Astrocyte of the hippocampus (primary cell): ENCODE measurements around the gene AUH.

Source experiments
- DNase-seq: peaks from one replicate; pipeline ENCODE4 v3.0.0; 2011; ENCODE audit warnings: low read depth, low spot score

AUH gene

GRCh38 chr9:91340395-91340967, 21.2 kb downstream of the AUH start:
- DNase-seq: no peak

GRCh38 chr9:91338681-91339080, 23.0 kb downstream of the AUH start:
- no peak for DNase-seq

GRCh38 chr9:91336786-91337185, 24.9 kb downstream of the AUH start:
- DNase-seq: no peak

DNA sequence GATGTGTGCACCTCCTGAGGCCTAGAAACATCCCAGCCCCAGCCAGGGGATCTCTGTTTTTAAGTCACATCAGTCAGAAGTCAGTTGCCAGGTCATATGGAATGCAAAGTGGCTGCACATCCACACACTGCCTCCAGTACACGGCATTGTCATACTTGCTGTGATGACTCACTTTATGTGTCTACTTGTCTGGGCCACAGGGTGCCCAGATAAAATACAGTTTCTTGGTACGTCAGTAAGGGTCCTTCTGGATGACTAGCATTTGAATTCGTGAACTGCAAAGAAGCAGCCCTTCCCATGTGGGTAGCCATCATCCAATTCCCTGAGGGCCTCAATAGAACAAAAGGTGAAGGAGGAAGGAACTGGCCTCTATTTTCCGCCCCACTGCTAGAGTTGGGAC, 27.7 kb downstream of the AUH start:
- DNase-seq: peak; percentile 7

DNA sequence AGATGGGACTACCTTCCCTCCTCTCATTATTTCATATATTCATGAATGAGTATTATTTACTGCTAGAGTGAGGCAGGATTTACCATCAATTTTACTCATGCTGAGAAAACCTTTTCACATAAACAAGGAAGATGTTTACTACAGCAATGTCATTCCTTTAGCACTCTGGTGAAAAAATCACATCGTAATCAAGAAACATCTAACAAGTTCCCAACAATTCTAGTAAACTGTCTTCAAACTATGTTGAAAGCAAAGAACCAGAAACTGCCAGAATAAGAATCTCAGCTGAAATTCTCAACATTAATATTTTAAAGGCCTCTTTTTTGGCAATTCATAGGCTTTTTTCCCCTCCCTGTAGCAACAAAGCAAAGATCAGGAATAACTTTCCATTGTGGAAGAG, 28.2 kb downstream of the AUH start:
- DNase-seq: no peak

DNA sequence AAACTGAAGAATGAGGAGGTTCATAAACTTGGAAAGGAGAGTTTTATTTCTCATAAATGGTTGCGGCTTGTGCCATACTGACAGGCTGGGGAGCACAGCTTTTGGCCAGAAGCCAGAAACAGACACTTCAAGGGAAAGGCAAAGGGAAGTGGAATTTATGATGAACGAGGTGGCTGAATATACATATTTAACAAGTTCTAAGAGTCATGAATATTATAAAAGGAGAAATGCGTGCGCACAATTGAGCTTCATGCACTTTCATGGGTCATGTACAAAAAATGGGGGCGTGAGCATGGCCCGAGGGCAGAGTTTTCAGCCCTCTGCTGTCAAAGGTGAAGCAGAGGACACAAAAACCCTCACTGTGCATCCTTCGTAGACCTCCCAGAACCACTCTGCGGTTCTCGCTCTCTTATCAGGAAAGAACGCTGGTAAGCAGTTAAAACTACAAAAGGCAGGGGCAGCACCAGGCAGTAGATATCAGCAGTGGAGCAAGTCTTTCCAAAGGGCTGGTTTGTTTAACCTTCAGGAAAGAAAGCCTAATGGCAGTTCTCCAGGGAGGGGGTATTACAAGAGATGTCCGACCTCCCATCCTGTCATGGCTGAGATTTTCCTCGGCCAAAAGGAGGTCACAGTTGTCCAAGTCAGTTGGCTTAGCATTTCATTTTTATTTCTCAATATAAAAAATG, 29.0 kb downstream of the AUH start:
- no peak for DNase-seq

- no peak for DNase-seq
These were observed 29.9 kb downstream of the AUH start for GRCh38 chr9:91331849-91332248.

GRCh38 chr9:91328186-91328585, 33.5 kb downstream of the AUH start:
- no peak for DNase-seq

DNA sequence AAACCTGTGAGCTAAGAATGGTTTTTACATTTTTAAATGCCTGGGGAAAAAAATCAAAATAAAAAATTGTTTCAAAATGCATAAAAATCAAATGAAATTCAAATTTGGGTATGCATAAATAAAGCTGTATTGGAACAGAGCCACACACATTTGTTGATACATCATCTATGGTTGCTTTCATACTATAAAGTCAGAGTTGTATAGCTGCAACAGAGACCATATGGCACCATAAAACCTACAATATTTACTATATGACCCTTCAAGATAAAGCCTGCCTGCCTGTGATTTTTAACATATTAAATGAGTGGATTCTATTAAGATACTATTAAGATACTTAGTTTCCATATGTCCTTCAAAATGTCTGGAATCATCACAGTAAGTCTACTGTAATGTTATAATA, 40.0 kb downstream of the AUH start:
- DNase-seq: no peak

- no peak for DNase-seq
These were observed 41.4 kb downstream of the AUH start for GRCh38 chr9:91320299-91320698.

GRCh38 chr9:91316093-91316492, 45.6 kb downstream of the AUH start:
- DNase-seq: no peak

GRCh38 chr9:91315191-91315590, 46.5 kb downstream of the AUH start:
- no peak for DNase-seq

GRCh38 chr9:91312717-91313325, 48.9 kb downstream of the AUH start:
- peak; percentile 36 for DNase-seq

DNA sequence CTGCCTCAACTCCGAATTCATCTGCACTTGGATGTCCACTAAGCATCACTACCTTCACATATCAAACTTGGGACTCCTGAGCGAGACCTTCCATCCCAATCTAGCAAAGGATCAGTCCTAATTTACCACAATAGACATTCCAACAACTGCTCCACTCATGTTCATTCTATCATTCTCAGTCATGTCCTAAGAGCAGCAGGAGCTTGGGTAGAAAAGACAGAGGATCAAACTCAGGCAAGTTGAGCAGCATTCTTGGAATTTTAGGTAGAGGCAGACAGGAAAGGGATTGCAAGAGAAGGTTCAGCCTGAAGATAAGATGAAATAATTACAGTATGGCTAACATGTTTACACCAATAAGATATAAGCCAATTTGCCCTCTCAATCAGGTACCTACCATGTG, 51.7 kb downstream of the AUH start:
- DNase-seq: no peak

GRCh38 chr9:91308191-91308590, 53.5 kb downstream of the AUH start:
- DNase-seq: no peak

- no peak for DNase-seq
These were observed 54.4 kb downstream of the AUH start for GRCh38 chr9:91307279-91307678.

DNA sequence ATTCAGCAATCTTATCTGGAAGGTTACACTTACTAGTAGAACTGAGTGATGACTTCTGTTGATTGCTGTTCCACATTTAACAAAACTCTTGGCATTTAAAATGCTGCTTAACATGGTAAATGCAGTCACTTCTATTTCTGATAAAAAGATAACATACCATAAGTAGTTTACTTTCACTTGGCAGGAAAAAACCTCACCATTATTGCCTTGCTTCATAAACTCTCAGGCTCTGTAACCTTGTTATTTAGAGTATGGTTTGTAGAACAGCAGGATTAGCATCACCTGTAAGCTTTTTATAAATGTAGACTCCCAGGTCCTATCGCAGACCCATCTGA, 55.5 kb downstream of the AUH start:
- DNase-seq: no peak

DNA sequence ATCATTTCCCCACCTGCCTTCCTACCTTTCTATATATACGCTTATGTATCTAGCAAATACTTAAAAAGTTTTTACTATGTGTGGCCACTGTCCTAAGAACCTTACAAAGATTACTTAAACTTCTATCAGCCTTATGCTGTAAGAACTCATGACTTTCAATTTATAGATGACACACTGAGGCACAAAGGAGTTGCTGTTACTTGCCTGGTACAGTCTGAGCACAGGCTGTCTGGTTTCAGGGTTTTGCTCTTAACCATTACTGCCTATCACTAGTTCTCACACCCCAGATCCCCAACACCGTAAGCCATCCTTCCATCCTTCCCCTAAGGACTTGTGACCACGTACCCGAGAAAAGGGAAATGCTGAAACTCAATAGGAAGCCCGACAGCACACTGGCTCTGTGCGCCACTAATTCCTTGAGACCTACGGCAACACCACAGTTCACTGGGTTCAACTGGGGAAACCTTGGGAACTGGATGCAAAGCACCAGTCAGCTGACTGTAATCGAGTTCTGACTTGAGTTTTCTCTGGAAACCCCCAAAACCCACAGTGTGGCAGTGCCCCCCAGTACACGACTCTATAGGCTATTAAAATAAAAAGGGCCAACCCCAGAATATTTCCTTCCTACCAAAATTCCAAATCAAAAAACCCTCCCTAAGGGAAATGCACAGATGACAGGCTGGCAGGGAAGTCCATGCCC, 56.0 kb downstream of the AUH start:
- DNase-seq: no peak

- no peak for DNase-seq
These were observed 57.8 kb downstream of the AUH start for GRCh38 chr9:91303741-91304415.

DNA sequence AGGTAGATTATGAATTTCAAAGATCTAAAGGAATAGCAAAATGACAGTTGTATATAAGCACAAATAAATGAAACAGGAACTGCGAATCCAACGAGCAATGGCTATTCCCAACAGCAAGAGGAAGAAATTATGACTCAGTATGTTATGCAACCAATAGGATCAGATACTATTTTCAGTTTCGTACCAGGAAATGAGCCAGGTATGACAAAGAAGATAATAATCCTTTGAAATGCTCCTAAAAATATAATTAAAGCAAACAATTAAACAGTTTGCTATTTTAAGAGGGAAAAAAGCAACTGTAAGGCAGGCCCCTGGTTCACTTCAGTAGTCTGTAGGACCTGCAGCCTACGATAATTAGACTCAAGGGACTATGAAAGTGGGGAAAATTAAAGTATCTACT, 58.9 kb downstream of the AUH start:
- DNase-seq: peak; percentile 48

DNA sequence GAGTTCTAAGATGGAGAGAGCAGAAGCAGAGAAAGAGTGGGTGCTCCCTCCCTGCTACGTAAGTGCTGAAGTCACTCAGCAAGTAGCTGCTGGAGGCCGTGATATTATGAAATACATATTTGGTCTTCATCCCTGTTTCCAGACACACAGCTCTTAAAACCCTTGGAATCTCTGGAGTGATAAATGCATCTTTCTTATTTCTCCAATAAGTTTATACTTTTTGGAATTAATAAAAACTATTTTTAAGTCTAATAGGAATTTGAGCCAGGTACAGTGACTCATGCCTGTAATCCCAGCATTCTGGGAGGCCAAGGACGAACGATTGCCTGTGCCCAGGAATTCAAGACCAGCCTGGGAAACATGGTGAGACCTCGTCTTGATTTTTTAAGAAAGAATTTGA, 60.6 kb downstream of the AUH start:
- peak; percentile 37 for DNase-seq

DNA sequence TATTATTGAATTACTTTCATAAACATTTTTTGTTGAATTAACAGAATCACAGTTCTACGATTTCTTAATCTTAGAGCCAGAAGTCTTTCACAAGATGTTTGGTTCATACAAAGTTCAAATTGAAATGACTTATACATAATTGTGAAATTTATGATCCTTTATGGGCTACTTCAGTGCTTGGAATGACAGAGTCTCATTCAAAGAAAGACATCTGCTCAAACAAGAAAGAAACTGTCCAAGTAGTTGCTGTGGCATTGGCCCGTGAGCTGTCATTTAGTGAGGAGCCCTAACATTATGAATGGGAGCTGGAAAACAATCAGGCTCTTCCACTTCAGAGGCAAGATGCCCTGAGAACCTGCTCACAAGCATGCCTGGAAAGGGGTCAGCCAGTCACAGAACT, 63.4 kb downstream of the AUH start:
- DNase-seq: no peak
